ENCODE measurements around the gene NINJ1. TPM values are rescaled to one million over a fixed set of nuclear protein-coding genes. Genes with fewer than 3 reads are reported as not detected.

NINJ1 gene
- total RNA-seq, 2 experiments from 2014 or later: 118 to 120 TPM

DNA sequence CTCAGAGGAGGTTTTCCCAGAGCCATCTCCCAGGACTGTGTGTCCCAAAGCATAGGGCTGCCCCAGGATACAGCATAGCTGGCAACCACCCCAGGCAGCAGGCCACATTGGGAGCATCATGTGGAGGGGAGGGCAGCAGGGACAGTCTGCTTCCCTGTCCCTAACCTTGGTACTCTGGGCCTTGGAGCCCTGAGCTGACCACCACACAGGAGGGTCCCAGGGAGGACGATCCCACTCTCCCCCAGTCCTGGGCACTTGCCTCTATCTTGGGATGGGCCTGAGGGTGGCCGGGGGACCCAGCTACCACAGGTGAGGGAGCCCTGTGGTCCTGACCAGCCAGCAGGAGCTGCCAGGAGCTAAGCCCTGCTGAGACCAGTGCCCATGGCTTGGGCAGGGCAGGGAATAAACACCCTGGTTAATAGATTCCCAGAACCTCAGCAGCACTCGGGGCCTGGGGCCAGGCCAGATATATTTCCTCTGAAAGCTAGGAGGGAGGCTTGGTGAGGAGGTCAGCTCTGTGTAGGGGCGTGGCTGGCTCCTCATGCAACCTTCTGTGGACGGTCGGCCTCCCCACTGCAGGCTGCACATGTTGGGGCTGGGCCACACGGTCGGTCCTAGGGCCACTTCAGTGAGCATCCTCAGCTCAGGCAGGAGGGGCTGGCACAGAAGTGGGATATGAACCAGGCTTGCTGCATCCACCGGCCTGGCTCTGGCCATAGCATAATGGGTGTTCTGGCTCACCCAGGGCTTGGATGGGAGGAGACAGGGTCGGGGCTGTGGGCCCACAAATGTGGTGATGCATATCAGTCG is 4.2 kb downstream of the NINJ1 start:
- Mint-ChIP-seq H3K4me1 (ENCODE audit: low read depth) (peaks cover 68% of the 10 kb centered on the region), H3K36me3 (ENCODE audit: low read depth) (peaks cover 41% of the 10 kb centered on the region), H3K4me3 (peak overlapping the region; percentile 91), H3K9me3 (no peaks in the 10 kb centered on the region), H3K27ac (no peak overlapping the region), H3K27me3 (no peaks in the 10 kb centered on the region)
- no peak for DNase-seq
- ATAC-seq: no peak
- CTCF ChIA-PET: interaction anchor here (0.8 to 3.9 kb wide), 4 partner anchors 11 to 172 kb away, joined by 3 to 25 read pairs (median 5); no protein-coding TSS in a partner anchor
- POLR2A ChIA-PET: interaction anchor here (1.1 to 1.9 kb wide), 3 partner anchors 11 to 12 kb away, joined by 4 to 18 read pairs (median 4); no protein-coding TSS in a partner anchor
- TF ChIP-seq, protein P1, sequence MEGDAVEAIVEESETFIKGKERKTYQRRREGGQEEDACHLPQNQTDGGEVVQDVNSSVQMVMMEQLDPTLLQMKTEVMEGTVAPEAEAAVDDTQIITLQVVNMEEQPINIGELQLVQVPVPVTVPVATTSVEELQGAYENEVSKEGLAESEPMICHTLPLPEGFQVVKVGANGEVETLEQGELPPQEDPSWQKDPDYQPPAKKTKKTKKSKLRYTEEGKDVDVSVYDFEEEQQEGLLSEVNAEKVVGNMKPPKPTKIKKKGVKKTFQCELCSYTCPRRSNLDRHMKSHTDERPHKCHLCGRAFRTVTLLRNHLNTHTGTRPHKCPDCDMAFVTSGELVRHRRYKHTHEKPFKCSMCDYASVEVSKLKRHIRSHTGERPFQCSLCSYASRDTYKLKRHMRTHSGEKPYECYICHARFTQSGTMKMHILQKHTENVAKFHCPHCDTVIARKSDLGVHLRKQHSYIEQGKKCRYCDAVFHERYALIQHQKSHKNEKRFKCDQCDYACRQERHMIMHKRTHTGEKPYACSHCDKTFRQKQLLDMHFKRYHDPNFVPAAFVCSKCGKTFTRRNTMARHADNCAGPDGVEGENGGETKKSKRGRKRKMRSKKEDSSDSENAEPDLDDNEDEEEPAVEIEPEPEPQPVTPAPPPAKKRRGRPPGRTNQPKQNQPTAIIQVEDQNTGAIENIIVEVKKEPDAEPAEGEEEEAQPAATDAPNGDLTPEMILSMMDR (IDR thresholded peaks at IDR 0.05): no peak
- intact Hi-C loops (cut with micrococcal nuclease): loop anchor here (5.0 kb wide), 1 partner anchor 33 kb away; the partner anchor contains the start of gene CARD19

DNA sequence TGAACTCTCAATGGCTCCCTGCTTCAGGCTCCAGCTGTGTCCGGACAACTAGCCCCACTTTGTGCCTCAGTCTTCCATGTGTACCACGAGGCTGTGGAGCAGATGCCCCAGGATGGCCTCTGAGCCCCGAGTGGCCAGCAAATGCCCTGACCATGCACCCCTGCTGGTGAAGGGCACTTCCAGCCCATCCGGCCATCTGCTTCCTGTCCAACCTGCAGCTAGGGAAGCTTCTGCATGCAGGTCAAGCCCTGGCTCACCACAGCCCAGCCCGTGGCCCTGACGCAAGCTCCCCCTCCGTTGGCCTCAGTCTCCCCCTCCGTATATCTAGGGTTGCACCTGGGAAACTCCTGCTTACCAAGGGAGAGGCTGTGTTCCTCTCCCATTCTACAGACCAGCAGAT is 4.8 kb downstream of the NINJ1 start:
- CTCF ChIA-PET: interaction anchor here (0.6 to 3.9 kb wide), 6 partner anchors 11 to 358 kb away, joined by 3 to 25 read pairs (median 4); no protein-coding TSS in a partner anchor
- peaks cover 66% of the 10 kb centered on the region for H3K4me1 Mint-ChIP-seq (ENCODE audit: low read depth)

DNA sequence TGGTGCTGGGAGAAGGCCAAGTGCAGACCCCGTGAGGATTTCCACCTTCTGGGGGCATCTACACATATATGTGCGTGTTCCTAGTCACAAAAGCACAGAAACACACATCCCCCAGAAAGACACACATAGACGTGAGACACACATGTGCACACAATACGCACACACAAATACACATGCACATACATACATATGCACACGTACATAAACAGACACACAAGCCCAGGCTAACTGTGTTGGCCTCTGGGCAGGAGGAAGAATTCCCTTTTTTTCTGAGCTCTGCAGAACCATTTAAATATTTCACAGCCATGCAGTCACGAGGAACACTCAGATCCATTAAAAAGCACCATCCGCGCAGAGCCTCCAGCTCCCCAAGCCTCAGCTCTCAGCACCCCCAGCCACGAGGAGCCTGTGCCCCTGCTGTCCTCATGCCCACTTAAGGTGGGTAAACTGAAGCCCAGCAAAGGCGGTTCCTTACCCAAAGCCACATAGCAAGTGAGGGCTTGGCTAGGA is 5.3 kb downstream of the NINJ1 start:
- no peak for ATAC-seq
- Mint-ChIP-seq H3K9me3 (no peaks in the 10 kb centered on the region), H3K36me3 (ENCODE audit: low read depth) (peaks cover 51% of the 10 kb centered on the region), H3K27me3 (no peaks in the 10 kb centered on the region), H3K27ac (peak overlapping the region; percentile 87), H3K4me3 (no peak overlapping the region), H3K4me1 (ENCODE audit: low read depth) (peaks cover 66% of the 10 kb centered on the region)
- intact Hi-C loops (cut with micrococcal nuclease): no loop called here
- ChIA-PET POLR2A (interaction anchor here (1.2 to 1.9 kb wide), 2 partner anchors 10 to 15 kb away, joined by 3 to 18 read pairs; no protein-coding TSS in a partner anchor), CTCF (interaction anchor here (0.6 to 3.9 kb wide), 6 partner anchors 8 to 358 kb away, joined by 3 to 25 read pairs (median 4); no protein-coding TSS in a partner anchor)
- DNase-seq: no peak
- TF ChIP-seq, protein P1 (IDR thresholded peaks at IDR 0.05): no peak

More for the DNA sequence above, 4.8 kb downstream of the NINJ1 start:
- H3K36me3 Mint-ChIP-seq (ENCODE audit: low read depth): peaks cover 46% of the 10 kb centered on the region
- H3K9me3 Mint-ChIP-seq: no peaks in the 10 kb centered on the region
- H3K27ac Mint-ChIP-seq: no peak overlapping the region
- POLR2A ChIA-PET: interaction anchor here (1.1 to 1.9 kb wide), 4 partner anchors 10 to 14 kb away, joined by 3 to 18 read pairs (median 4); no protein-coding TSS in a partner anchor
- H3K27me3 Mint-ChIP-seq: no peaks in the 10 kb centered on the region
- TF ChIP-seq, protein P1 (IDR thresholded peaks at IDR 0.05): no peak
- DNase-seq (no peak), ATAC-seq (no peak)
- no peak overlapping the region for H3K4me3 Mint-ChIP-seq
- intact Hi-C loops (cut with micrococcal nuclease): no loop called here

DNA sequence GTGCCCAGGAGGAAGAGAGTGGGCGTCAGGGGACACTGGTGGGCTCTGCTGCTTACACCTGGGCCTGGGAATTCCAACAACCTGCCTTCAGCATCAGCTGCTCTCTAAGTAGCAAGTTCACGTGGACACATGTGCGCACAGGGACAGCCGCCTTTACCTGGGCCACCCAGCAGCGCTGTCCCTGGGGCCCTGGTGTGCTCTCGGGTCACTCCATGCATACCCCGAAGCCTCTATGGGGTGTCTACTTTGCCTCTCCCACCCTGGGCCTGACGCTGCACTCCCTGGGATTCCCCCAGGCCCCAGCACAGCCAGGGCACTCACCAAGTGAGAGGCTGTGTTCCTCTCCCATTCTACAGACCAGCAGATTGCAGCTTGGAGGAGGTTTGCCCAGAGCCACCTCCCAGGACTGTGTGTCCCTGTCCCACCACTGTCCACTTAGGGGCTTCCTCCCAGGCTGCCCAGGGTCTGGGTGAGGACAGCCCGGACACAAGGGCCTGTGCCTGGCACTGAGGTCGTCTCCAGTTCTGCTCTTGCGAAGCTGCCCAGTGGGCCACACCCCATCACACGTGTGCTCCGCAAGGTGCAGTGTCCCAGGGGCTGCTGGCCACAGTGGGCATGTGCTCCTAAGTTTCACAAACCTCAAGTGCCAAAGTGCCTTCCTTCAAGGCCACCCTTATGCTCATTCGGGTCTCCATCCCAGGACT is 5.9 kb downstream of the NINJ1 start:
- ChIA-PET POLR2A (interaction anchor here (1.2 to 1.9 kb wide), 3 partner anchors 9 to 16 kb away, joined by 3 to 18 read pairs (median 8); no protein-coding TSS in a partner anchor), CTCF (interaction anchor here (1.5 to 4.5 kb wide), 6 partner anchors 8 to 125 kb away, joined by 3 to 27 read pairs (median 6); no protein-coding TSS in a partner anchor)
- Mint-ChIP-seq H3K9me3 (no peaks in the 10 kb centered on the region), H3K27me3 (no peaks in the 10 kb centered on the region), H3K27ac (peak overlapping the region; percentile 87), H3K36me3 (ENCODE audit: low read depth) (peaks cover 54% of the 10 kb centered on the region), H3K4me1 (ENCODE audit: low read depth) (peaks cover 66% of the 10 kb centered on the region), H3K4me3 (peak overlapping the region; percentile 55)
- TF ChIP-seq, protein P1 (IDR thresholded peaks at IDR 0.05): no peak
- intact Hi-C loops (cut with micrococcal nuclease): no loop called here
- DNase-seq (no peak), ATAC-seq (no peak)

All from activated CD8-positive, alpha-beta T cell treated with anti-CD3 and anti-CD28 coated beads for 36 hours (primary cell).